ENCODE data around the gene CCL14.

Gene CCL14

GRCh38 chr17:35936063-35936462 is 50.5 kb downstream of the CCL14 start:
- DNase-seq, result no peak

- no peak for DNase-seq
Measured at GRCh38 chr17:35934760-35935159, 51.8 kb downstream of the CCL14 start.
